NCI-H345 treated with DMSO at 0.1 percent for 48 hours (cell line): ENCODE results near the gene LRRC55.
"Not testable (repeated sequence)": the region's sequence is repeated elsewhere in the genome, so short reads cannot be mapped to it uniquely, and the experiment has no call there.

Source experiments
- DNase-seq: peaks from one replicate; lab custom pipeline; 2025; ENCODE audit not compliant: unreplicated experiment; lab: John Stamatoyannopoulos, UW

LRRC55 gene

GRCh38 chr11:57161351-57161750 is 20.4 kb upstream of the LRRC55 start:
- no peak for DNase-seq

- no peak for DNase-seq
Measured at GRCh38 chr11:57162179-57162898, 19.4 kb upstream of the LRRC55 start.

GRCh38 chr11:57163160-57163868 is 18.4 kb upstream of the LRRC55 start:
- DNase-seq: no peak

GRCh38 chr11:57164317-57164716 is 17.4 kb upstream of the LRRC55 start:
- DNase-seq: no peak

GRCh38 chr11:57167125-57167846 is 14.5 kb upstream of the LRRC55 start:
- no peak for DNase-seq

- not testable (repeated sequence) for DNase-seq
Measured at GRCh38 chr11:57169732-57170313, 11.9 kb upstream of the LRRC55 start.

- no peak for DNase-seq
Measured at GRCh38 chr11:57172031-57172430, 9.7 kb upstream of the LRRC55 start.

- no peak for DNase-seq
Measured at GRCh38 chr11:57174656-57175055, 7.1 kb upstream of the LRRC55 start.

GRCh38 chr11:57175478-57175877 is 6.3 kb upstream of the LRRC55 start:
- no peak for DNase-seq

GRCh38 chr11:57178334-57178733 is 3.4 kb upstream of the LRRC55 start:
- no peak for DNase-seq

- DNase-seq: no peak
Measured at GRCh38 chr11:57179681-57180080, 2.1 kb upstream of the LRRC55 start.

GRCh38 chr11:57180081-57180561 is 1.6 kb upstream of the LRRC55 start:
- DNase-seq: no peak

- no peak for DNase-seq
Measured at GRCh38 chr11:57180964-57181363, 789 bp upstream of the LRRC55 start.

GRCh38 chr11:57182896-57183295 is 1.1 kb downstream of the LRRC55 start:
- DNase-seq: no peak

- DNase-seq: no peak
Measured at GRCh38 chr11:57190548-57190947, 8.8 kb downstream of the LRRC55 start.

- DNase-seq: no peak
Measured at GRCh38 chr11:57191311-57192219, 9.8 kb downstream of the LRRC55 start.

- no peak for DNase-seq
Measured at GRCh38 chr11:57192316-57192715, 10.6 kb downstream of the LRRC55 start.

GRCh38 chr11:57196596-57196995 is 14.8 kb downstream of the LRRC55 start:
- no peak for DNase-seq

- DNase-seq: no peak
Measured at GRCh38 chr11:57197762-57198161, 16.0 kb downstream of the LRRC55 start.

GRCh38 chr11:57199330-57199729 is 17.6 kb downstream of the LRRC55 start:
- no peak for DNase-seq
